Activated B cell treated with CpG ODN at 0.5 μM for 24 hours (primary cell): Measurements from ENCODE around the gene TPCN1. TPM values are rescaled to one million over a fixed set of nuclear protein-coding genes. Genes with fewer than 3 reads are reported as not detected.

Experiments
- ATAC-seq: fragments of 200-7000 bp; cut with Tn5 transposase; one replicate; pipeline ENCODE4 v1.10.0; 2021; ENCODE audit warnings: low read depth, mild to moderate bottlenecking, moderate library complexity
- CTCF ChIA-PET: fragments of 350-600 bp; sonication (Branson Sonifier 250); formaldehyde crosslinking; loops from one replicate; lab custom pipeline; 2021; ENCODE audit warnings: antibody characterized with exemption; lab: Charles Lee
- POLR2A ChIA-PET: fragments of 350-600 bp; sonication (Branson Sonifier 250); formaldehyde crosslinking; loops from one replicate; lab custom pipeline; 2021; ENCODE audit warnings: antibody characterized with exemption; lab: Charles Lee
- DNase-seq: peaks from one replicate; pipeline ENCODE4 v3.0.0; 2022
- H3K27ac Mint-ChIP-seq: one replicate; pipeline ENCODE4 v1.8.0; 2020; ENCODE audit warnings: mixed read lengths
- H3K27me3 Mint-ChIP-seq: one replicate; pipeline ENCODE4 v1.8.0; 2021; ENCODE audit warnings: mixed read lengths
- H3K36me3 Mint-ChIP-seq: one replicate; pipeline ENCODE4 v1.8.0; 2021; ENCODE audit warnings: low read depth, mixed read lengths
- H3K4me1 Mint-ChIP-seq: one replicate; pipeline ENCODE4 v1.8.0; 2021; ENCODE audit warnings: mixed read lengths
- H3K4me3 Mint-ChIP-seq: one replicate; pipeline ENCODE4 v1.8.0; 2020; ENCODE audit warnings: mild to moderate bottlenecking, mixed read lengths
- H3K9me3 Mint-ChIP-seq: one replicate; pipeline ENCODE4 v1.8.0; 2020; ENCODE audit warnings: mixed read lengths
- intact Hi-C: fragments of 100-400 bp; cut with micrococcal nuclease; formaldehyde crosslinking; loops from one replicate; pipeline ENCODE4 v1.15.1; 2024
- total RNA-seq: library from RNA; stranded (reverse); gene quantifications from 2 replicates; pipeline ENCODE4 v1.2.3, GENCODE V29; 2022
- TF ChIP-seq, protein P1 (sequence below): fragments of 200-600 bp; IDR thresholded peaks from one replicate; pipeline ENCODE4 v1.8.0; 2022; ENCODE audit warnings: antibody characterized with exemption, mild to moderate bottlenecking

TPCN1 gene
- total RNA-seq, 1 donor from 2014 or later: 126 TPM

- Mint-ChIP-seq H3K9me3 (no peaks in the 10 kb centered on the region), H3K27ac (peak overlapping the region; percentile 71), H3K4me3 (peak overlapping the region; percentile 95), H3K4me1 (peaks cover 35% of the 10 kb centered on the region), H3K27me3 (no peaks in the 10 kb centered on the region), H3K36me3 (peaks cover 28% of the 10 kb centered on the region)
- TF ChIP-seq, protein P1, sequence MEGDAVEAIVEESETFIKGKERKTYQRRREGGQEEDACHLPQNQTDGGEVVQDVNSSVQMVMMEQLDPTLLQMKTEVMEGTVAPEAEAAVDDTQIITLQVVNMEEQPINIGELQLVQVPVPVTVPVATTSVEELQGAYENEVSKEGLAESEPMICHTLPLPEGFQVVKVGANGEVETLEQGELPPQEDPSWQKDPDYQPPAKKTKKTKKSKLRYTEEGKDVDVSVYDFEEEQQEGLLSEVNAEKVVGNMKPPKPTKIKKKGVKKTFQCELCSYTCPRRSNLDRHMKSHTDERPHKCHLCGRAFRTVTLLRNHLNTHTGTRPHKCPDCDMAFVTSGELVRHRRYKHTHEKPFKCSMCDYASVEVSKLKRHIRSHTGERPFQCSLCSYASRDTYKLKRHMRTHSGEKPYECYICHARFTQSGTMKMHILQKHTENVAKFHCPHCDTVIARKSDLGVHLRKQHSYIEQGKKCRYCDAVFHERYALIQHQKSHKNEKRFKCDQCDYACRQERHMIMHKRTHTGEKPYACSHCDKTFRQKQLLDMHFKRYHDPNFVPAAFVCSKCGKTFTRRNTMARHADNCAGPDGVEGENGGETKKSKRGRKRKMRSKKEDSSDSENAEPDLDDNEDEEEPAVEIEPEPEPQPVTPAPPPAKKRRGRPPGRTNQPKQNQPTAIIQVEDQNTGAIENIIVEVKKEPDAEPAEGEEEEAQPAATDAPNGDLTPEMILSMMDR: no peak
- intact Hi-C loops: loop anchor here (1.0 to 2.0 kb wide), 3 partner anchors 88 to 633 kb away; partner anchors contain the start of genes RBM19 and SDSL
- CTCF ChIA-PET: interaction anchor here (0.9 kb wide), 1 partner anchor 128 kb away, joined by 3 read pairs; no protein-coding TSS in a partner anchor
- no peak for DNase-seq
- ATAC-seq: peak; percentile 3
- POLR2A ChIA-PET: interaction anchor here (0.5 to 2.0 kb wide), 8 partner anchors 23 to 356 kb away, joined by 3 to 13 read pairs (median 4); partner anchors contain the start of genes OAS2, PLBD2 and TPCN1
These were observed 112.9 kb downstream of the TPCN1 start for GRCh38 chr12:113333877-113334785.

GRCh38 chr12:113334786-113335539 is 113.7 kb downstream of the TPCN1 start, which contains the start of gene SLC8B1:
Gene SLC8B1, minus strand, starts transcription at chr12:113335109. Its CDS starts 2,231 bp downstream, at chr12:113332878.
- CTCF ChIA-PET: interaction anchor here (0.7 to 0.9 kb wide), 3 partner anchors 9 to 249 kb away, joined by 3 read pairs; no protein-coding TSS in a partner anchor
- Mint-ChIP-seq H3K9me3 (no peaks in the 10 kb centered on the region), H3K27ac (peak within 1 kb of the TSS; percentile 71), H3K4me3 (peak within 1 kb of the TSS; percentile 95), H3K36me3 (peaks cover 25% of the 10 kb centered on the region), H3K27me3 (no peaks in the 10 kb centered on the region), H3K4me1 (peaks cover 35% of the 10 kb centered on the region)
- ATAC-seq (peak; percentile 100), DNase-seq (peak; percentile 89)
- intact Hi-C loops: loop anchor here (1.0 to 2.0 kb wide), 5 partner anchors 23 to 632 kb away; partner anchors contain the start of genes DDX54, PLBD2, RBM19 and RITA1
- POLR2A ChIA-PET: interaction anchor here (0.5 to 2.0 kb wide), 14 partner anchors 22 to 357 kb away, joined by 3 to 13 read pairs (median 4); partner anchors contain the start of genes OAS2, PLBD2 and SDSL
- TF ChIP-seq, protein P1: no peak

DNA sequence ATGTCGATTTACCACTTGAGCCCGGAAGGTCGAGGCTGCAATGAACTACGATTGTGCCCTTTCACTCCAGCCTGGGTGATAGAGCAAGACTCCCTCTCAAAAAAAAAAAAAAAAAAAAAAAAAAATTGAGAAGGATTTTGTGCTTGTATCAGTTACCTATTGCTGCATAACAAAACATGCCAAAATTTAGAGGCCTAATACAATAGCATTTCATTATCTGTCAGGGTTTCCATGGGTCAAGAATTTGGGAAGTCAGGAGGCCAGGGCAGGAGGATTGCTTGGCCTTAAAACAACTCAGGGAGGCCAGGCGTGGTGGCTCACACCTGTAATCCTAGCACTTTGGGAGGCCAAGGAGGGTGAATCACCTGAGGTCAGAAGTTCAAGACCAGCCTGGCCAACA is 118.3 kb downstream of the TPCN1 start:
- Mint-ChIP-seq H3K4me1 (peaks cover 15% of the 10 kb centered on the region), H3K27me3 (no peaks in the 10 kb centered on the region), H3K4me3 (no peak overlapping the region), H3K36me3 (peaks cover 1% of the 10 kb centered on the region), H3K9me3 (no peaks in the 10 kb centered on the region), H3K27ac (no peak overlapping the region)
- ChIA-PET POLR2A (no interaction called here), CTCF (no interaction called here)
- TF ChIP-seq, protein P1: no peak
- ATAC-seq (no peak), DNase-seq (no peak)
- intact Hi-C loops: no loop called here

- H3K36me3 Mint-ChIP-seq: no peaks in the 10 kb centered on the region
- H3K4me1 Mint-ChIP-seq: peaks cover 12% of the 10 kb centered on the region
- ChIA-PET POLR2A (no interaction called here), CTCF (no interaction called here)
- intact Hi-C loops: no loop called here
- DNase-seq (no peak), ATAC-seq (no peak)
- TF ChIP-seq, protein P1: no peak
- no peak overlapping the region for H3K4me3 Mint-ChIP-seq
- H3K27me3 Mint-ChIP-seq: no peaks in the 10 kb centered on the region
- no peaks in the 10 kb centered on the region for H3K9me3 Mint-ChIP-seq
- no peak overlapping the region for H3K27ac Mint-ChIP-seq
These were observed 118.8 kb downstream of the TPCN1 start for GRCh38 chr12:113340061-113340460.
